GM23338 (cell line): ENCODE results near the gene DNAAF3. TPM values are rescaled to one million over a fixed set of nuclear protein-coding genes. Genes with fewer than 3 reads are reported as not detected.

ENCODE experiments used
- ATAC-seq: fragments of 200-7000 bp; cut with Tn5 transposase; 3 replicates; pipeline ENCODE4 v1.9.1; 2020
- DNase-seq: peaks from one replicate; pipeline ENCODE4 v3.0.0-alpha.2; 2015; ENCODE audit warnings: low spot score
- H2AFZ ChIP-seq: fragments of 200-600 bp; sonication (generic); 2 replicates; pipeline ENCODE4 v1.8.0; 2016; ENCODE audit warnings: antibody characterized with exemption, mild to moderate bottlenecking, moderate library complexity
- H3F3A ChIP-seq: fragments of 200-600 bp; sonication (generic); replicated peaks from 2 replicates; pipeline ENCODE4 v1.8.0; 2017; ENCODE audit warnings: antibody characterized with exemption, mixed run types, low read depth
- H3K27ac ChIP-seq: fragments of 200-600 bp; sonication (generic); 2 replicates; pipeline ENCODE4 v1.6.1; 2016; ENCODE audit warnings: low read depth
- H3K27me3 ChIP-seq: fragments of 200-600 bp; sonication (generic); 2 replicates; pipeline ENCODE4 v1.8.0; 2016; ENCODE audit warnings: mild to moderate bottlenecking, mixed run types, moderate library complexity; ENCODE audit not compliant: insufficient read depth
- H3K36me3 ChIP-seq: fragments of 200-600 bp; sonication (generic); 2 replicates; pipeline ENCODE4 v1.8.0; 2016; ENCODE audit warnings: mild to moderate bottlenecking; ENCODE audit not compliant: insufficient read depth
- H3K4me1 ChIP-seq: fragments of 200-600 bp; sonication (generic); 2 replicates; pipeline ENCODE4 v1.8.0; 2016; ENCODE audit warnings: mild to moderate bottlenecking, moderate library complexity; ENCODE audit not compliant: insufficient read depth
- H3K4me2 ChIP-seq: fragments of 200-600 bp; sonication (generic); 2 replicates; pipeline ENCODE4 v1.7.1; 2017; ENCODE audit warnings: mixed run types
- H3K4me3 ChIP-seq: fragments of 200-600 bp; sonication (generic); 2 replicates; pipeline ENCODE4 v1.6.1; 2016; ENCODE audit warnings: mixed run types
- H3K79me2 ChIP-seq: fragments of 200-600 bp; sonication (generic); replicated peaks from 2 replicates; pipeline ENCODE4 v1.8.0; 2017; ENCODE audit warnings: mild to moderate bottlenecking; ENCODE audit not compliant: insufficient read depth
- H3K9me2 ChIP-seq: fragments of 200-600 bp; sonication (generic); 2 replicates; pipeline ENCODE4 v1.8.0; 2017; ENCODE audit not compliant: insufficient read depth
- H4K20me1 ChIP-seq: fragments of 200-600 bp; sonication (generic); replicated peaks from 2 replicates; pipeline ENCODE4 v1.8.0; 2017; ENCODE audit warnings: mild to moderate bottlenecking; ENCODE audit not compliant: insufficient read depth
- H3K27ac Mint-ChIP-seq: 2 replicates; pipeline ENCODE4 v1.8.0; 2020; ENCODE audit warnings: inconsistent platforms, mild to moderate bottlenecking, moderate library complexity, mixed read lengths
- H3K27me3 Mint-ChIP-seq: 3 replicates; pipeline ENCODE4 v1.8.0; 2022; ENCODE audit warnings: low read depth, mild to moderate bottlenecking, moderate library complexity, mixed read lengths, inconsistent platforms; ENCODE audit not compliant: insufficient read depth, poor library complexity
- H3K36me3 Mint-ChIP-seq: 3 replicates; pipeline ENCODE4 v1.8.0; 2021; ENCODE audit warnings: low read depth, mild to moderate bottlenecking, inconsistent platforms, moderate library complexity, mixed read lengths
- H3K4me1 Mint-ChIP-seq: 3 replicates; pipeline ENCODE4 v1.8.0; 2020; ENCODE audit warnings: mild to moderate bottlenecking, inconsistent platforms, mixed read lengths
- H3K4me3 Mint-ChIP-seq: 3 replicates; pipeline ENCODE4 v1.8.0; 2021; ENCODE audit warnings: moderate library complexity, mild to moderate bottlenecking, inconsistent platforms, mixed read lengths
- H3K9me3 Mint-ChIP-seq: 3 replicates; pipeline ENCODE4 v1.8.0; 2020; ENCODE audit warnings: moderate library complexity, mild to moderate bottlenecking, inconsistent platforms, mixed read lengths
- CREB1 ChIP-seq: fragments of 250-450 bp; sonication (Bioruptor Pico); IDR thresholded peaks from 2 replicates; pipeline ENCODE4 v1.5.0; 2020; ENCODE audit warnings: low read depth, mild to moderate bottlenecking, moderate library complexity
- CTCF ChIP-seq, 2 experiments: fragments of 200-600 bp in 1 of 2; sonication (generic) in 1 of 2; conservative IDR thresholded peaks; 2 replicates each; pipeline versions ENCODE4 v1.5.1 to v1.6.1; 2016 to 2017; ENCODE audit warnings: antibody characterized with exemption in 2 of 2, low read depth in 2 of 2, mild to moderate bottlenecking in 2 of 2, moderate library complexity in 1 of 2
- ETS1 ChIP-seq: IDR thresholded peaks from 2 replicates; pipeline ENCODE4 v1.6.1; 2016; ENCODE audit warnings: antibody characterized with exemption
- EZH2 ChIP-seq: fragments of 200-600 bp; sonication (generic); IDR thresholded peaks from one replicate; pipeline ENCODE4 v1.8.0; 2017; ENCODE audit warnings: antibody characterized with exemption, mild to moderate bottlenecking, low read depth; ENCODE audit not compliant: unreplicated experiment
- EZH2phosphoT487 ChIP-seq: fragments of 200-600 bp; sonication (generic); IDR thresholded peaks from one replicate; pipeline ENCODE4 v1.8.1; 2018; ENCODE audit warnings: antibody characterized with exemption; ENCODE audit not compliant: unreplicated experiment
- JUNB ChIP-seq: IDR thresholded peaks from one replicate; pipeline ENCODE4 v1.6.1; 2016; ENCODE audit warnings: antibody characterized with exemption; ENCODE audit not compliant: unreplicated experiment
- NANOG ChIP-seq: IDR thresholded peaks from 2 replicates; pipeline ENCODE4 v1.6.1; 2016; ENCODE audit warnings: antibody characterized with exemption, borderline replicate concordance
- POLR2AphosphoS5 ChIP-seq: IDR thresholded peaks from 2 replicates; pipeline ENCODE4 v1.6.1; 2016; ENCODE audit warnings: antibody characterized with exemption, low read depth
- REST ChIP-seq: IDR thresholded peaks from one replicate; pipeline ENCODE4 v1.6.1; 2018; ENCODE audit warnings: antibody characterized with exemption; ENCODE audit not compliant: unreplicated experiment
- STAT1 ChIP-seq: IDR thresholded peaks from one replicate; pipeline ENCODE4 v1.6.1; 2016; ENCODE audit warnings: antibody characterized with exemption; ENCODE audit not compliant: unreplicated experiment
- ZNF114 ChIP-seq: fragments of 250-450 bp; sonication (Bioruptor Pico); IDR thresholded peaks from 2 replicates; pipeline ENCODE4 v1.5.0; 2020; ENCODE audit warnings: mild to moderate bottlenecking, moderate library complexity
- ZNF331 ChIP-seq: fragments of 250-450 bp; sonication (Bioruptor Pico); IDR thresholded peaks from 2 replicates; pipeline ENCODE4 v1.5.0; 2020; ENCODE audit warnings: low read depth, mild to moderate bottlenecking, moderate library complexity
- ZNF462 ChIP-seq: fragments of 250-450 bp; sonication (Bioruptor Pico); IDR thresholded peaks from 2 replicates; pipeline ENCODE4 v1.5.0; 2020; ENCODE audit warnings: mild to moderate bottlenecking, moderate library complexity
- long read RNA-seq: library from polyadenylated mRNA; unstranded; transcript quantifications from one replicate; pipeline ENCODE4 v2.0.0, GENCODE V29; 2020; ENCODE audit not compliant: unreplicated experiment
- polyA plus RNA-seq: library from polyadenylated mRNA; unstranded; fragments of >200 nt; fragmentation: Nextera tagmentation; extraction: Ambion mirVana; gene quantifications from 2 replicates; pipeline ENCODE4 v1.2.1, GENCODE V29; 2016
- total RNA-seq: library from RNA; depleted of rRNA; stranded (reverse); fragments of >200 nt; shearing (Covaris generic); gene quantifications from 2 replicates; pipeline ENCODE4 v1.2.3, GENCODE V29; 2014; rRNA removed

The DNAAF3 gene
- total RNA-seq (5.6 and 8.5 TPM in 2 replicates), polyA plus RNA-seq (8.8 and 9.0 TPM in 2 replicates)
- long read RNA-seq, partial matches to known transcripts = 0 of 2 reads
- long read RNA-seq, other reads (novel, unspliced or antisense) = 2 of 2 reads

- Mint-ChIP-seq H3K27ac (peak within 1 kb of the TSS; percentile 99), H3K27me3 (peaks cover 30% of the 10 kb centered on the region), H3K9me3 (no peaks in the 10 kb centered on the region), H3K36me3 (no peaks in the 10 kb centered on the region), H3K4me3 (peak within 1 kb of the TSS; percentile 85), H3K4me1 (peaks cover 11% of the 10 kb centered on the region; the same call in 2 of the 3 replicates)
- peak within 1 kb of the TSS; percentile 80 for H3K4me2 ChIP-seq
- H3K27ac ChIP-seq = no peak within 1 kb of the TSS
- H3K4me1 ChIP-seq = peaks cover 6% of the 10 kb centered on the region; the same call in 1 of the 2 replicates
- peaks cover 50% of the 10 kb centered on the region for H3K27me3 ChIP-seq
- DNase-seq (peak; percentile 99), ATAC-seq (peak; percentile 93)
- TF ChIP-seq POLR2AphosphoS5 (no peak), ZNF462 (CRISPR knock-in tag) (no peak), CREB1 (CRISPR knock-in tag) (no peak; the same call in none of the 2 replicates), ZNF114 (CRISPR knock-in tag) (no peak), JUNB (no peak), EZH2 (no peak), REST (no peak), CTCF (conservative IDR thresholded peaks at IDR 0.05; ENCODE audit: low read depth in 2 of 2) (no peak), STAT1 (no peak), ZNF331 (no peak), NANOG (no peak), ETS1 (no peak), EZH2phosphoT487 (no peak)
- no peaks in the 10 kb centered on the region for H3K36me3 ChIP-seq
- H2AFZ ChIP-seq = peak within 1 kb of the TSS; percentile 50
- no peaks in the 10 kb centered on the region for H4K20me1 ChIP-seq
- no peaks in the 10 kb centered on the region for H3K79me2 ChIP-seq
- 0 out of 2 replicates have a peak, but pooled peaks cover 3% of the 10 kb centered on the region for H3F3A ChIP-seq
- H3K9me2 ChIP-seq = no peaks in the 10 kb centered on the region
- H3K4me3 ChIP-seq = peak within 1 kb of the TSS; percentile 58
Observed at GRCh38 chr19:55166530-55167268, at the start of gene DNAAF3. TSS of gene DNAAF3 (minus strand) at chr19:55166613. CDS start at chr19:55166413, 200 bp downstream.
